ENCODE results near the gene CCNE1.

CCNE1 gene

DNA sequence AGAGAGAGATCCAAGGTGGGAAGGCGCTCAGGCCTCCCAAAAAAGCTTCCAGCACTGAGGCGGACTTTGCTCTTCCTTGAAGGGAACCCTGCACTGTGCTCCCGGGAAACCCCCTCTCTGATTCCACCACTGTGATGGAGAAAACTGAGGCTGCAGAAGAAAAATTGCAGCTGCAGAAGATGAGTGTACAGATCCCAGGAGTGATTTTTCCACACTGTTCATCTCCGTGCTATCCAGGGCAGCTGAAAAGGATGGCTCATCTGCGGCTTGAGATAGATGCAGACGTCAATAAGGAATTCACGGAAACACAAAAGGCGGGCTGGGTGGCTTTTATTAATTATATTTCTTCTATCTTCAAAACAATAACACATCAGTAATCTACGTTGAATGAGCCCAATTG lies 26.2 kb downstream of the CCNE1 start:
- TF ChIP-seq, protein P1, sequence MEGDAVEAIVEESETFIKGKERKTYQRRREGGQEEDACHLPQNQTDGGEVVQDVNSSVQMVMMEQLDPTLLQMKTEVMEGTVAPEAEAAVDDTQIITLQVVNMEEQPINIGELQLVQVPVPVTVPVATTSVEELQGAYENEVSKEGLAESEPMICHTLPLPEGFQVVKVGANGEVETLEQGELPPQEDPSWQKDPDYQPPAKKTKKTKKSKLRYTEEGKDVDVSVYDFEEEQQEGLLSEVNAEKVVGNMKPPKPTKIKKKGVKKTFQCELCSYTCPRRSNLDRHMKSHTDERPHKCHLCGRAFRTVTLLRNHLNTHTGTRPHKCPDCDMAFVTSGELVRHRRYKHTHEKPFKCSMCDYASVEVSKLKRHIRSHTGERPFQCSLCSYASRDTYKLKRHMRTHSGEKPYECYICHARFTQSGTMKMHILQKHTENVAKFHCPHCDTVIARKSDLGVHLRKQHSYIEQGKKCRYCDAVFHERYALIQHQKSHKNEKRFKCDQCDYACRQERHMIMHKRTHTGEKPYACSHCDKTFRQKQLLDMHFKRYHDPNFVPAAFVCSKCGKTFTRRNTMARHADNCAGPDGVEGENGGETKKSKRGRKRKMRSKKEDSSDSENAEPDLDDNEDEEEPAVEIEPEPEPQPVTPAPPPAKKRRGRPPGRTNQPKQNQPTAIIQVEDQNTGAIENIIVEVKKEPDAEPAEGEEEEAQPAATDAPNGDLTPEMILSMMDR (IDR thresholded peaks at IDR 0.05), result no peak
- DNase-seq, result peak in 1 of 2 donors; percentile 7
- Histone ChIP-seq H3K36me3 (no peaks in the 10 kb centered on the region), H3K4me3 (no peak overlapping the region), H3K4me1 (peaks cover 0 to 3% (median 1%) of the 10 kb centered on the region in 4 donors), H3K27ac (no peak overlapping the region), H3K27me3 (peaks cover 0 to 30% of the 10 kb centered on the region in 2 donors), H3K9me3 (no peaks in the 10 kb centered on the region)
- intact Hi-C loops (cut with DNase I; ENCODE audit: low total_unique reads), result no loop called here

DNA sequence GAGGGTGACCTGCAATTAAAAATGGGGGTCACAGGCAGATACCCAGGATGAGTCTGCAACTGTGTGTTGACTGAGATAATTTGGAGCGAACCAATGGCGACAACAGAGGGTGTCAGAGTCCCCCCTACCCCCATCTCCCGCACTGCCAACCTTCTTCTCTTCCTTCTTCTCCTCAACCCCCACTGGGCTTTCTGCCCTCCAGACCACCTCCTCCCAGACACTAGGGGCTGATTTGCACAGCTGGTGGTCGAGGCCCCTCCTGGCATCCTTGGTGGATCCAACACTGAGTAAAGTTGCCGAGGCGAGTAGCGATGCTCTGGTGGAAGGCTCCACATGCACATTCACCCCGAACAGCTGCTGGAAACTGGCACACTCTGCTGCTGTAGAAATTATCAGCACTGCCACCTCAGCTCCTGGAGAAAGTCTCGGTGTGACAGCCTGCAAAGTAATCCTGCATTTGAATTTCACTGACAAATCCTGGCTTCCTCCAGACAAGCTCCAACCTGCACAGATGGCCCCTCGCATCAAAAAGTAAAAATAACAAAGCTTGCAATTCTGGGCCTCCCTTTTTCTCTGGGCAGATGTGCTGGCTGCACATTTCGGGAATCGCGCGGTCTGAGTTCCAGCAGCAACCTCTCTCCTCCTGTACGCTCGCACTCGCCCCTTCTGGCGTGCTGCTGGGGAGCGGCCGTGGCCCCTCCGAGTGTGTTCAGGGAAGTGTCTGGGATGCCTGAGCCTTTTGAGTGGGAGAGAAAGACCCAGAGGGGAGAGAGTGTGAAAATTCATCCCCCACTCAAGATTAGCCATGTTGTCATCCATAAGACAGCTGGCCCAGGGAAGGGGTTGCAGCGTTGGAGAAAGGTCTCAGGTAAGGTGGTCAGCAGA lies 28.5 kb downstream of the CCNE1 start:
- no peak for DNase-seq
- no peaks in the 10 kb centered on the region for H3K36me3 ChIP-seq
- H3K4me1 ChIP-seq, result peaks cover 0 to 17% (median 13%) of the 10 kb centered on the region in 4 donors
- no peak overlapping the region for H3K27ac ChIP-seq
- peaks cover 0 to 21% of the 10 kb centered on the region in 2 donors for H3K27me3 ChIP-seq
- H3K9me3 ChIP-seq, result no peaks in the 10 kb centered on the region
- H3K4me3 ChIP-seq, result no peak overlapping the region
- intact Hi-C loops (cut with DNase I; ENCODE audit: low total_unique reads), result no loop called here
- TF ChIP-seq, protein P1 (IDR thresholded peaks at IDR 0.05), result no peak

DNA sequence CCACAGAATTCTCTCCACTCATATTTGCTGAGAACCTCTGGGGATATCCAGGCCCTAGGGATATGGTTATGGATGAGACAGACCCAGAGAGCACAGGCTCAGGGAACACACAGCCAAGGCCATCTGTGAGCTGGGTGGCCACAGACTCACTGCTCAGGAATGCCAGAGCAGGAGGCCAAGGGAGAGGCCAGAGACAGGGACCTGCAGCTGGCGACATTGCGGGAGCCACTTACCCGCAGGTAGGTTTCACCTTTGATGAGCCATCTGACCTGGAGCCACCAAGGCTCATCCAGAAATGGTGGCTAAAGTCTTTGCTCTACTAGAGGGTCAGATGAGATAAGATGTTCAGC lies 29.4 kb downstream of the CCNE1 start:
- Histone ChIP-seq H3K9me3 (no peaks in the 10 kb centered on the region), H3K27ac (no peak overlapping the region), H3K4me1 (peaks cover 0 to 25% (median 19%) of the 10 kb centered on the region in 4 donors), H3K4me3 (no peak overlapping the region), H3K36me3 (no peaks in the 10 kb centered on the region), H3K27me3 (peaks cover 0 to 21% of the 10 kb centered on the region in 2 donors)
- no peak for DNase-seq
- TF ChIP-seq, protein P1 (IDR thresholded peaks at IDR 0.05), result no peak
- intact Hi-C loops (cut with DNase I; ENCODE audit: low total_unique reads), result no loop called here

DNA sequence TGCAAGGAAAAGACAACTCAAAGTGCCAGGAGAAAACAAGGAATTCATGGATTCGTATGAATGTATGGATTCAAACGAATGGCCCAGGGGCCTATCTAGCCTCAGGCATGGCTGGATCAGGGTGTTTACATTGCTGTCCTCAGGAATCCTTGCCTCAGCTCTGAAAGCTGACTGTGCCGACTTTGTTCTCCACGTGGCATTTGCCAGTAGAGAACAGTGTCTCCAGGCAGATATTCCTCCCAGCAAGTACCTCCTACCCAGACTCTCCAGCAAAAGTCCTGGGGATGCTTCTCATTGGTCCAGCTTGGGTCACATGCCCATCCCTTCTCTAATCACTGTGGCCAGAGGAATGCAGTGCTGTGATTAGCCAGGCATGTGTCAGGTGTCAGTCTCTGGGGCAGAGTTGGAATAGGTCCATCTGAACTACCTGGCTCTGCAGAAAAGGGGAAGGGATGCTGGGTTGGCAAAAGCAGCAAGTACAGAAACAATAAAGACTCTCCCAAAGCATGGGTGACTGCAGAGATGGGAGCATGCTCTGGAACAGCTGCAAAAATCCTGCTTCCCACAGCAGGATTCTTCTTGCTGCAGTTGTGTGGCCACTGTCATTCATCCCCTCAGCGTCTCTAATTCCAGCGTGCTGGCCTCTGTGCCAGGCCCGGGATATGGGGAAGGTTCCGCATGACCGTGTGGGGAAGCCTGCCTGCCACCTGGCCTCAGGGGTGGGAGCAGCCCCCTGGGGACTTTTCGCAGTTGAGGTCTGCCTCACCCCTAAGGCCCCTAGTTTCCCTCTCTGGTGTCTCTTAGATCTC lies 30.0 kb downstream of the CCNE1 start:
- peaks cover 0 to 18% of the 10 kb centered on the region in 2 donors for H3K27me3 ChIP-seq
- peaks cover 0 to 25% (median 19%) of the 10 kb centered on the region in 4 donors for H3K4me1 ChIP-seq
- no peak for DNase-seq
- intact Hi-C loops (cut with DNase I; ENCODE audit: low total_unique reads), result no loop called here
- H3K27ac ChIP-seq, result no peak overlapping the region
- no peaks in the 10 kb centered on the region for H3K9me3 ChIP-seq
- no peak overlapping the region for H3K4me3 ChIP-seq
- TF ChIP-seq, protein P1 (IDR thresholded peaks at IDR 0.05), result no peak
- H3K36me3 ChIP-seq, result no peaks in the 10 kb centered on the region

DNA sequence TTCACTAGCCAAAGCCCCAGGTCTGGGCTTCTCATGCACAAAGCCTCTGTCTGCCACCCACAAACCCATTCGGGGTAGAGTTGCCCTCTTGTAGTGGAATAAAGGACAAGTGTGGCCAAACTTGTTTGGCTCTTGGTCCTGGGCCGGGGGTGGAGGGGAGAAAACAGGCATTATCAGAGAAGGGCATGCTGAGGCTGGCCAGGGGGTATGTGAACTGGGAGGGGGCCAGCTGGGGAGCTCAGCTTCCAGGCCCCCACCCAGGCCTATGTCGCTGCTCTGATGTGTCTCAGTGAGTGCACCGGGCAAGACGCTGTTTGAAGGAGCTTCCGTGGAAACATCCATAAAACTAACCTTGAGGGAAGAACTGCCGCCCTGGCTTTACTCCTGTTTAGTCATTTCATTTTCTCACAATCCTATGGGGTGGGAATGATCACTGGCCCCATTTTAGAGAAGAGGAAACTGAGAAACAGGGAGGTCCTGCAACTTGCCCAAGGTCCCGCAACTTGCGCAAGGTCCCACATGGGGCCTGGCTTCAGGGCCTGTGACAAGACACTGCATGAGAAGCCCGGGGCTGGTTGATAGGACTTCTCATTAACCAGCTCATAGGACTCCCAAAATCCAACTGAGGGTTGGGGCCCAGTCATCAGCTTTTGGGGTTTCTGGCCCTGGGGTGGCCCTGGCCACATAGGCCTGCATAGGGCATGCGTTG lies 30.8 kb downstream of the CCNE1 start:
- H3K27ac ChIP-seq, result no peak overlapping the region
- DNase-seq, result no peak
- no peaks in the 10 kb centered on the region for H3K36me3 ChIP-seq
- H3K4me1 ChIP-seq, result peaks cover 0 to 25% (median 19%) of the 10 kb centered on the region in 4 donors
- peaks cover 0 to 18% of the 10 kb centered on the region in 2 donors for H3K27me3 ChIP-seq
- intact Hi-C loops (cut with DNase I; ENCODE audit: low total_unique reads), result no loop called here
- H3K4me3 ChIP-seq, result peak overlapping the region in 1 of 2 donors; percentile 64
- TF ChIP-seq, protein P1 (IDR thresholded peaks at IDR 0.05), result no peak
- H3K9me3 ChIP-seq, result no peaks in the 10 kb centered on the region
